Astrocyte of the spinal cord (primary cell): Measurements from ENCODE around the gene HDAC1.
A peak's percentile ranks its signal among the peaks of the same experiment; 100 is the strongest.

Experiments
- DNase-seq: peaks from one replicate; pipeline ENCODE4 v3.0.0; 2011; ENCODE audit warnings: low read depth, low spot score
- H3K4me3 ChIP-seq: 2 replicates; pipeline ENCODE4 v1.5.1; 2011; ENCODE audit warnings: low read depth, mild to moderate bottlenecking, low read length, moderate library complexity
- CTCF ChIP-seq: IDR thresholded peaks from 2 replicates; pipeline ENCODE4 v1.5.1; 2012; ENCODE audit warnings: low read depth, mild to moderate bottlenecking, low read length, inconsistent platforms
- in situ Hi-C: cut with HindIII; loops from 2 replicates; pipeline ENCODE4 v1.10.0; 2017; ENCODE audit warnings: low sequenced_read_pairs

Gene HDAC1

GRCh38 chr1:32339363-32339978 is 47.6 kb downstream of the HDAC1 start:
- in situ Hi-C loops: no loop called here
- H3K4me3 ChIP-seq: no peak overlapping the region
- DNase-seq: peak; percentile 47
- TF ChIP-seq CTCF: no peak

GRCh38 chr1:32341186-32341757 is 49.4 kb downstream of the HDAC1 start:
- in situ Hi-C loops: no loop called here
- no peak overlapping the region for H3K4me3 ChIP-seq
- DNase-seq: no peak
- no peak for TF ChIP-seq CTCF

GRCh38 chr1:32341971-32342370 is 50.1 kb downstream of the HDAC1 start:
- no peak overlapping the region for H3K4me3 ChIP-seq
- in situ Hi-C loops: no loop called here
- no peak for DNase-seq
- TF ChIP-seq CTCF: no peak

GRCh38 chr1:32342704-32343103 is 50.8 kb downstream of the HDAC1 start:
- no peak for TF ChIP-seq CTCF

GRCh38 chr1:32345289-32345827 is 53.5 kb downstream of the HDAC1 start:
- TF ChIP-seq CTCF: no peak
- DNase-seq: peak; percentile 58
- in situ Hi-C loops: no loop called here

More at GRCh38 chr1:32342704-32343103, 50.8 kb downstream of the HDAC1 start:
- DNase-seq: no peak
- H3K4me3 ChIP-seq: no peak overlapping the region
- in situ Hi-C loops: no loop called here

GRCh38 chr1:32346532-32347157 is 54.8 kb downstream of the HDAC1 start:
- no peak for DNase-seq
- in situ Hi-C loops: no loop called here
- H3K4me3 ChIP-seq: no peak overlapping the region
- no peak for TF ChIP-seq CTCF

More at GRCh38 chr1:32345289-32345827, 53.5 kb downstream of the HDAC1 start:
- H3K4me3 ChIP-seq: no peak overlapping the region
